MM.1S (cell line): ENCODE results near the gene TMEM270.

Source experiments
- DNase-seq: peaks from one replicate; pipeline ENCODE4 v3.0.0-alpha.2; 2015
- H2AFZ ChIP-seq: fragments of 300-600 bp; sonication (generic); 2 replicates; pipeline ENCODE4 v1.6.0; 2016; ENCODE audit warnings: antibody characterized with exemption, low read length
- H3F3A ChIP-seq: fragments of 300-600 bp; sonication (generic); 2 replicates; pipeline ENCODE4 v1.6.1; 2016; ENCODE audit warnings: mild to moderate bottlenecking, antibody characterized with exemption, low read length, moderate library complexity, mixed read lengths; ENCODE audit not compliant: insufficient read depth
- H3K27ac ChIP-seq: fragments of 300-600 bp; sonication (generic); 2 replicates; pipeline ENCODE4 v1.5.1; 2016; ENCODE audit warnings: mild to moderate bottlenecking, low read length
- H3K27me3 ChIP-seq: fragments of 300-600 bp; sonication (generic); replicated peaks from 2 replicates; pipeline ENCODE4 v1.6.0; 2016; ENCODE audit warnings: low read length; ENCODE audit not compliant: insufficient read depth
- H3K36me3 ChIP-seq: fragments of 300-600 bp; sonication (generic); replicated peaks from 2 replicates; pipeline ENCODE4 v1.6.1; 2016; ENCODE audit warnings: mild to moderate bottlenecking, low read length, mixed read lengths; ENCODE audit not compliant: insufficient read depth
- H3K4me1 ChIP-seq: fragments of 300-600 bp; sonication (generic); 2 replicates; pipeline ENCODE4 v1.6.1; 2016; ENCODE audit warnings: low read length, mixed read lengths
- H3K4me2 ChIP-seq: fragments of 300-600 bp; sonication (generic); 2 replicates; pipeline ENCODE4 v1.6.0; 2016; ENCODE audit warnings: low read depth, low read length
- H3K4me3 ChIP-seq: fragments of 300-600 bp; sonication (generic); 2 replicates; pipeline ENCODE4 v1.5.1; 2016; ENCODE audit warnings: low read length, mixed read lengths
- H3K79me2 ChIP-seq: fragments of 300-600 bp; sonication (generic); 2 replicates; pipeline ENCODE4 v1.6.1; 2016; ENCODE audit warnings: mixed run types, low read length, mixed read lengths
- H3K9ac ChIP-seq: fragments of 300-600 bp; sonication (generic); 2 replicates; pipeline ENCODE4 v1.6.1; 2016; ENCODE audit warnings: low read length, mixed read lengths
- H3K9me2 ChIP-seq: fragments of 300-600 bp; sonication (generic); replicated peaks from 2 replicates; pipeline ENCODE4 v1.6.1; 2016; ENCODE audit warnings: mild to moderate bottlenecking, low read length, mixed read lengths; ENCODE audit not compliant: insufficient read depth
- H3K9me3 ChIP-seq: fragments of 300-600 bp; sonication (generic); replicated peaks from 2 replicates; pipeline ENCODE4 v1.6.1; 2016; ENCODE audit warnings: mild to moderate bottlenecking, low read length, mixed read lengths; ENCODE audit not compliant: insufficient read depth
- H4K20me1 ChIP-seq: fragments of 300-600 bp; sonication (generic); 2 replicates; pipeline ENCODE4 v1.6.1; 2016; ENCODE audit warnings: mild to moderate bottlenecking, low read length, moderate library complexity, mixed read lengths; ENCODE audit not compliant: insufficient read depth
- EZH2 ChIP-seq: fragments of 300-600 bp; sonication (generic); optimal IDR thresholded peaks from 2 replicates; pipeline ENCODE3; 2017; ENCODE audit warnings: low read depth, mild to moderate bottlenecking, antibody characterized with exemption, low read length, mixed read lengths
- EZH2phosphoT487 ChIP-seq: fragments of 300-600 bp; sonication (generic); IDR thresholded peaks from 2 replicates; pipeline ENCODE4 v1.6.1; 2018; ENCODE audit warnings: antibody characterized with exemption, low read length
- TF ChIP-seq, protein P1 (sequence below): fragments of 300-600 bp; sonication (generic); IDR thresholded peaks from 2 replicates; pipeline ENCODE4 v1.5.1; 2016; ENCODE audit warnings: antibody characterized with exemption, low read length, mixed read lengths

The TMEM270 gene

DNA sequence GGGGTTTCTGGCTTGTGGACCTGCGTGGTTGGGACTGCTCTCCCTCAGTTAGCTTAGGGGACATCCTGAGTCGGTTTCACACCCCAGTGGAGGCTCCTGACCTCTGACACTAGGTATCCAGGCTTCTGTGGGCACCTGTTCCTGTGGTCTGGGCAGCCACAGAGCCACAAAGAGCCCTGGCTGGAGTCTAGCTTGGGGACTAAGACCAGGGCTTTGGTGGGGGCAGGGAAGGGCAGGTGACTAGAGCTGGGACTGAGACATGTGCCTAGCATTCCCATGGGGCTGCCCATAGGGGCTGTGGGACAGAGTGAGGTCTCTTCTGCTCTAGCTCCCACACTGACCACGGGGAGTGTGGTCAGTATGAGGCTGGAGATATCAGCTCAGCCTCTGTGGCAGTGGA lies 4.0 kb upstream of the TMEM270 start:
- H3F3A ChIP-seq: no peaks in the 10 kb centered on the region
- no peak overlapping the region for H3K27ac ChIP-seq
- H3K27me3 ChIP-seq: peaks cover 5% of the 10 kb centered on the region; the same call in 1 of the 2 replicates
- H3K4me1 ChIP-seq: peaks cover 7% of the 10 kb centered on the region
- no peak overlapping the region for H3K9ac ChIP-seq
- no peaks in the 10 kb centered on the region for H3K9me3 ChIP-seq
- no peaks in the 10 kb centered on the region for H4K20me1 ChIP-seq
- TF ChIP-seq, protein P1, sequence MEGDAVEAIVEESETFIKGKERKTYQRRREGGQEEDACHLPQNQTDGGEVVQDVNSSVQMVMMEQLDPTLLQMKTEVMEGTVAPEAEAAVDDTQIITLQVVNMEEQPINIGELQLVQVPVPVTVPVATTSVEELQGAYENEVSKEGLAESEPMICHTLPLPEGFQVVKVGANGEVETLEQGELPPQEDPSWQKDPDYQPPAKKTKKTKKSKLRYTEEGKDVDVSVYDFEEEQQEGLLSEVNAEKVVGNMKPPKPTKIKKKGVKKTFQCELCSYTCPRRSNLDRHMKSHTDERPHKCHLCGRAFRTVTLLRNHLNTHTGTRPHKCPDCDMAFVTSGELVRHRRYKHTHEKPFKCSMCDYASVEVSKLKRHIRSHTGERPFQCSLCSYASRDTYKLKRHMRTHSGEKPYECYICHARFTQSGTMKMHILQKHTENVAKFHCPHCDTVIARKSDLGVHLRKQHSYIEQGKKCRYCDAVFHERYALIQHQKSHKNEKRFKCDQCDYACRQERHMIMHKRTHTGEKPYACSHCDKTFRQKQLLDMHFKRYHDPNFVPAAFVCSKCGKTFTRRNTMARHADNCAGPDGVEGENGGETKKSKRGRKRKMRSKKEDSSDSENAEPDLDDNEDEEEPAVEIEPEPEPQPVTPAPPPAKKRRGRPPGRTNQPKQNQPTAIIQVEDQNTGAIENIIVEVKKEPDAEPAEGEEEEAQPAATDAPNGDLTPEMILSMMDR: no peak
- TF ChIP-seq EZH2phosphoT487 (no peak), EZH2 (no peak)
- no peak overlapping the region for H2AFZ ChIP-seq
- H3K9me2 ChIP-seq: no peaks in the 10 kb centered on the region
- no peaks in the 10 kb centered on the region for H3K79me2 ChIP-seq
- no peaks in the 10 kb centered on the region for H3K36me3 ChIP-seq
- no peak for DNase-seq
- H3K4me3 ChIP-seq: no peak overlapping the region
- H3K4me2 ChIP-seq: no peak overlapping the region

DNA sequence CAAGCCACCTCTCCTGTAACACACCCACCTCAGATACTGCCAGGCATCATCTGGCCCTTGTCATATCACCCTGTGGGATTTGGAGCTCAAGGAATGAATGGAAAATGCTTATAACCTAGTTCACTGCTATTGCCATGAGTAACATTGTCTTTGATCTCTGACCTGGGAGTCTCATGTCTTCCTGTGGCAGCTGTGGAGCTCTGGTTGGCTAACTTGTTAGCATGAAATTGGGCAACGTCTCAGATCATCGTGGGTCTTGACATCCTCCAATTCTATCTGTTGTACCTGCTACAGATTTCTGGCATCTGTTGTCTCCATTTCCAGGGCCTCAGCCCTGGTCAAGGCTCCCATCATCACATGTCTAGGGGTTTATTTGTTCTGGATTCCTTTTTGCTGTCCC lies 2.2 kb upstream of the TMEM270 start:
- H3K36me3 ChIP-seq: no peaks in the 10 kb centered on the region
- no peaks in the 10 kb centered on the region for H3F3A ChIP-seq
- H3K9ac ChIP-seq: no peak overlapping the region
- TF ChIP-seq, protein P1: no peak
- no peak for TF ChIP-seq EZH2
- TF ChIP-seq EZH2phosphoT487: no peak
- H3K9me3 ChIP-seq: no peaks in the 10 kb centered on the region
- no peak overlapping the region for H2AFZ ChIP-seq
- no peak for DNase-seq
- no peaks in the 10 kb centered on the region for H3K9me2 ChIP-seq
- H4K20me1 ChIP-seq: no peaks in the 10 kb centered on the region
- peaks cover 3% of the 10 kb centered on the region; the same call in 1 of the 2 replicates for H3K4me1 ChIP-seq
- H3K79me2 ChIP-seq: no peaks in the 10 kb centered on the region
- H3K4me2 ChIP-seq: no peak overlapping the region
- no peak overlapping the region for H3K27ac ChIP-seq
- H3K27me3 ChIP-seq: peaks cover 5% of the 10 kb centered on the region; the same call in 1 of the 2 replicates
- no peak overlapping the region for H3K4me3 ChIP-seq

DNA sequence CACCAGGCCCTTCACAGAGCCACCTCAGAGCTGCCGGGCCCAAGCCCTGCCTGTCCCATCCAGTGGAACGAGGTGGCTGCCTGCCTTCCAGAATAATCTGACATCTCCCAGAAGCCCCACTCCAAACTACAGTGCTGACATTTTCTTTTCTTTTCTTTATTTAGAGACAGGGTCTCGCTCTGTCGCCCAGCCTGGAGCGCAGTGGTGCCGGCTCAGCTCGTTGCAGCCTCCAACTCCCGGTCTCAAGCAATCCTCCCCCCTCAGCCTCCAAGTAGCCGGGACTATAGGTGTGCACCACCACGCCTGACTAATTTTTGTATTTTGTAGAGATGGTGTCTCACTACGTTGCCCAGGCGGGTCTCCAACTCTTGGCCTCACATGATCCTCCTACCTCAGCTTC lies 346 bp downstream of the TMEM270 start:
- Histone ChIP-seq H3K4me2 (no peak overlapping the region), H3K4me1 (no peaks in the 10 kb centered on the region), H3K27me3 (no peaks in the 10 kb centered on the region), H3K27ac (no peak overlapping the region), H3K4me3 (no peak overlapping the region), H3K9me2 (no peaks in the 10 kb centered on the region), H3K9ac (no peak overlapping the region), H3F3A (no peaks in the 10 kb centered on the region), H2AFZ (no peak overlapping the region), H3K79me2 (no peaks in the 10 kb centered on the region), H4K20me1 (no peaks in the 10 kb centered on the region), H3K9me3 (no peaks in the 10 kb centered on the region), H3K36me3 (no peaks in the 10 kb centered on the region)
- TF ChIP-seq, protein P1: no peak
- TF ChIP-seq EZH2phosphoT487: no peak
- TF ChIP-seq EZH2: no peak
- no peak for DNase-seq
